Measurements from ENCODE around the gene STYXL2. TPM values are rescaled to one million over a fixed set of nuclear protein-coding genes. Genes with fewer than 3 reads are reported as not detected.

Gene STYXL2
- total RNA-seq, 1 experiment from 2014 or later = not detected

DNA sequence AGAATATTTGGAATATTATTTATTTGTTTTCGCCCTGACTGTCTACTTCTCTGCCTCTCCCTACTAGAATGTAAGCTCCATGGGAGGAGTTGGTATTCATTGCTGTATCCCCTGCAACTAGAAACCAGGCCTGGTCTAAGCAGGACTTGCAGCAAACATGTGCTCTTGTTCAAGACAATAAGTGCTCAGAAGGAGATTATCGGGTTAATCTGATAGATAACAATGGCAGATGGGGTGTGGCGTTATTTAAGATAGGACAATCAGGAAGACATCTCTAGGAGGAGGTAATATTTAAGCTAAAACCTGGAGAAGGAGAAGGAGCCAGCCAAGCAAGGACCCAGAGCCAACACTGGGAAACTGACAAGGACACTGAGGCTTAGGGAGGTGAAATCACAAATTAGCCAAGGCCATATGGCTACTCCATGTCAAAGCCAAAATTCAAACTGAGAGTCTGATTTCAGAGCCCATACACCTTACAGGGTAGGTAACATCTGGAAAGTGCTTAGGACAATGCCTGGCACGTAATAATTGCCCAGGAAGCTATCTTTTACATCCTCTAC lies 41.5 kb downstream of the STYXL2 start:
- no peak for DNase-seq (ENCODE audit: low read depth, low spot score)
- no TSS peak for BruUV-seq (replicated peaks)
- peaks cover 13% of the 10 kb centered on the region for H3K27me3 ChIP-seq (ENCODE audit: control insufficient read depth, insufficient read depth, low read length)
- TF ChIP-seq POLR2AphosphoS5 (IDR thresholded peaks at IDR 0.05; ENCODE audit: low read depth, low read length) (no peak), TCF7L2 (IDR thresholded peaks at IDR 0.05; ENCODE audit: low read depth, low read length) (no peak), SIN3A (IDR thresholded peaks at IDR 0.05; ENCODE audit: borderline replicate concordance, insufficient read depth, low read depth, low read length) (no peak)
- TF ChIP-seq, protein P1, sequence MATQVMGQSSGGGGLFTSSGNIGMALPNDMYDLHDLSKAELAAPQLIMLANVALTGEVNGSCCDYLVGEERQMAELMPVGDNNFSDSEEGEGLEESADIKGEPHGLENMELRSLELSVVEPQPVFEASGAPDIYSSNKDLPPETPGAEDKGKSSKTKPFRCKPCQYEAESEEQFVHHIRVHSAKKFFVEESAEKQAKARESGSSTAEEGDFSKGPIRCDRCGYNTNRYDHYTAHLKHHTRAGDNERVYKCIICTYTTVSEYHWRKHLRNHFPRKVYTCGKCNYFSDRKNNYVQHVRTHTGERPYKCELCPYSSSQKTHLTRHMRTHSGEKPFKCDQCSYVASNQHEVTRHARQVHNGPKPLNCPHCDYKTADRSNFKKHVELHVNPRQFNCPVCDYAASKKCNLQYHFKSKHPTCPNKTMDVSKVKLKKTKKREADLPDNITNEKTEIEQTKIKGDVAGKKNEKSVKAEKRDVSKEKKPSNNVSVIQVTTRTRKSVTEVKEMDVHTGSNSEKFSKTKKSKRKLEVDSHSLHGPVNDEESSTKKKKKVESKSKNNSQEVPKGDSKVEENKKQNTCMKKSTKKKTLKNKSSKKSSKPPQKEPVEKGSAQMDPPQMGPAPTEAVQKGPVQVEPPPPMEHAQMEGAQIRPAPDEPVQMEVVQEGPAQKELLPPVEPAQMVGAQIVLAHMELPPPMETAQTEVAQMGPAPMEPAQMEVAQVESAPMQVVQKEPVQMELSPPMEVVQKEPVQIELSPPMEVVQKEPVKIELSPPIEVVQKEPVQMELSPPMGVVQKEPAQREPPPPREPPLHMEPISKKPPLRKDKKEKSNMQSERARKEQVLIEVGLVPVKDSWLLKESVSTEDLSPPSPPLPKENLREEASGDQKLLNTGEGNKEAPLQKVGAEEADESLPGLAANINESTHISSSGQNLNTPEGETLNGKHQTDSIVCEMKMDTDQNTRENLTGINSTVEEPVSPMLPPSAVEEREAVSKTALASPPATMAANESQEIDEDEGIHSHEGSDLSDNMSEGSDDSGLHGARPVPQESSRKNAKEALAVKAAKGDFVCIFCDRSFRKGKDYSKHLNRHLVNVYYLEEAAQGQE (IDR thresholded peaks at IDR 0.05; ENCODE audit: insufficient read depth in 1 of 2, low read depth in 2 of 2, low read length in 1 of 2) = no peak
- TF ChIP-seq, protein P2, sequence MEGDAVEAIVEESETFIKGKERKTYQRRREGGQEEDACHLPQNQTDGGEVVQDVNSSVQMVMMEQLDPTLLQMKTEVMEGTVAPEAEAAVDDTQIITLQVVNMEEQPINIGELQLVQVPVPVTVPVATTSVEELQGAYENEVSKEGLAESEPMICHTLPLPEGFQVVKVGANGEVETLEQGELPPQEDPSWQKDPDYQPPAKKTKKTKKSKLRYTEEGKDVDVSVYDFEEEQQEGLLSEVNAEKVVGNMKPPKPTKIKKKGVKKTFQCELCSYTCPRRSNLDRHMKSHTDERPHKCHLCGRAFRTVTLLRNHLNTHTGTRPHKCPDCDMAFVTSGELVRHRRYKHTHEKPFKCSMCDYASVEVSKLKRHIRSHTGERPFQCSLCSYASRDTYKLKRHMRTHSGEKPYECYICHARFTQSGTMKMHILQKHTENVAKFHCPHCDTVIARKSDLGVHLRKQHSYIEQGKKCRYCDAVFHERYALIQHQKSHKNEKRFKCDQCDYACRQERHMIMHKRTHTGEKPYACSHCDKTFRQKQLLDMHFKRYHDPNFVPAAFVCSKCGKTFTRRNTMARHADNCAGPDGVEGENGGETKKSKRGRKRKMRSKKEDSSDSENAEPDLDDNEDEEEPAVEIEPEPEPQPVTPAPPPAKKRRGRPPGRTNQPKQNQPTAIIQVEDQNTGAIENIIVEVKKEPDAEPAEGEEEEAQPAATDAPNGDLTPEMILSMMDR (IDR thresholded peaks at IDR 0.05) = no peak
- H3K9me3 ChIP-seq (ENCODE audit: control insufficient read depth, insufficient read depth, low read depth, low read length) = no peaks in the 10 kb centered on the region
- H3K4me1 ChIP-seq (ENCODE audit: control insufficient read depth, insufficient read depth, low read length) = no peaks in the 10 kb centered on the region
- H3K27ac ChIP-seq (ENCODE audit: low read length) = no peak overlapping the region
- ATAC-seq = no peak
- no peaks in the 10 kb centered on the region for H3K36me3 ChIP-seq (ENCODE audit: control insufficient read depth, insufficient read depth, low read length)
- in situ Hi-C loops (cut with HindIII; ENCODE audit: low pct_unique_long_range_greater_than_20kb, low sequenced_read_pairs) = no loop called here
- POLR2A ChIA-PET = no interaction called here
- CTCF ChIA-PET = no interaction called here
- no peak overlapping the region for H3K4me3 ChIP-seq (ENCODE audit: low read depth in 2 of 2, low read length in 2 of 2)
- intact Hi-C loops (cut with micrococcal nuclease; ENCODE audit: unreplicated experiment) = no loop called here

DNA sequence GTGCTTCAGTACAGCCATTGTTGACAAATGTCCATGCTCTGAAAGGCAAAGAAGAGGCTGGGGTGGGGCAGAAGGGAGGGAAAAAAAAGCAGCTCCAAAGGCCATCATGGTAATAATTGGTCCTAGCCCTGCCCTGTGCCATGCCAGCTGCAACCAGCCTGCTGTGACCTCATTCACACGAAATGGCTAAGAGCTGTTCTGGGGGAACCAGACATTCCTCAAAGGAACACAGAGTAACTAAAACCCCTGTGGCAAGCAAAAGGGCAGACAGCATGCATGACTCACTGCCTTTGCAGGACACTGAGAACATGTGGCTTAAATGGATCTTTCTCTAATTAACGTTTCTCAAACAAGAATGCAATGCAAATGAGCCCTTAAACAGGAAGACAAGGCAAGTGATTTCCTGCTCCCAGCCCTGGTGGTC lies 42.3 kb downstream of the STYXL2 start:
- no peaks in the 10 kb centered on the region for H3K4me1 ChIP-seq (ENCODE audit: control insufficient read depth, insufficient read depth, low read length)
- BruUV-seq (replicated peaks) = no TSS peak
- ATAC-seq (no peak), DNase-seq (ENCODE audit: low read depth, low spot score) (no peak)
- TF ChIP-seq, protein P1 (IDR thresholded peaks at IDR 0.05; ENCODE audit: insufficient read depth in 1 of 2, low read depth in 2 of 2, low read length in 1 of 2) = no peak
- TF ChIP-seq SIN3A (IDR thresholded peaks at IDR 0.05; ENCODE audit: borderline replicate concordance, insufficient read depth, low read depth, low read length) (no peak), POLR2AphosphoS5 (IDR thresholded peaks at IDR 0.05; ENCODE audit: low read depth, low read length) (no peak), TCF7L2 (IDR thresholded peaks at IDR 0.05; ENCODE audit: low read depth, low read length) (no peak)
- TF ChIP-seq, protein P2 (IDR thresholded peaks at IDR 0.05) = no peak
- H3K27me3 ChIP-seq (ENCODE audit: control insufficient read depth, insufficient read depth, low read length) = peaks cover 12% of the 10 kb centered on the region
- no peak overlapping the region for H3K27ac ChIP-seq (ENCODE audit: low read length)
- H3K36me3 ChIP-seq (ENCODE audit: control insufficient read depth, insufficient read depth, low read length) = no peaks in the 10 kb centered on the region
- intact Hi-C loops (cut with micrococcal nuclease; ENCODE audit: unreplicated experiment) = no loop called here
- in situ Hi-C loops (cut with HindIII; ENCODE audit: low pct_unique_long_range_greater_than_20kb, low sequenced_read_pairs) = no loop called here
- ChIA-PET CTCF (no interaction called here), POLR2A (no interaction called here)
- no peak overlapping the region for H3K4me3 ChIP-seq (ENCODE audit: low read depth in 2 of 2, low read length in 2 of 2)
- H3K9me3 ChIP-seq (ENCODE audit: control insufficient read depth, insufficient read depth, low read depth, low read length) = no peaks in the 10 kb centered on the region

Data from Panc1 (cell line).